SKM-1 treated with dmso at 0.1 percent for 144 hours (cell line): ENCODE data around the gene NUB1.

Experiments
- DNase-seq: peaks from one replicate; lab custom pipeline; 2025; ENCODE audit not compliant: unreplicated experiment; lab: John Stamatoyannopoulos, UW

Gene NUB1

DNA sequence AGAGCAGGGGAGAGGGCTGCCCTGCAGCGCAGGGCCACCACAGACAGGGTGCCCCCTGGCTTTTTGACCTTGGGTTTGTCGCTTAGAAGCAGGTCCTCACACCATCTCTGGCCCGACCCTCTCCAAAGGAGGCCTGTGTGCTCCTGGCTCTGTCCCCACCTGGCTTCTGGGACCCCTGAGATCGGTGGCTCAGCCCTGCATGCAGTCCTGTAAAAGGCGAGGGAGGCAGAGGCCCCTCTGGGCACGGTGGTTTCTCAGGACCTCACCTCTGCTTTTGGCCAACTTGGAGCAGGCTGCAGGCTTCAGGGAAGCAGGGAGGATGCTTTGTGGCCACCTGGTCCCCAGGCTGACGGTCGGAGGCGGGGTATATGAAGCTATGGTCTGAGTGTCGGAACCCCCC, 46.8 kb downstream of the NUB1 start:
- no peak for DNase-seq

DNA sequence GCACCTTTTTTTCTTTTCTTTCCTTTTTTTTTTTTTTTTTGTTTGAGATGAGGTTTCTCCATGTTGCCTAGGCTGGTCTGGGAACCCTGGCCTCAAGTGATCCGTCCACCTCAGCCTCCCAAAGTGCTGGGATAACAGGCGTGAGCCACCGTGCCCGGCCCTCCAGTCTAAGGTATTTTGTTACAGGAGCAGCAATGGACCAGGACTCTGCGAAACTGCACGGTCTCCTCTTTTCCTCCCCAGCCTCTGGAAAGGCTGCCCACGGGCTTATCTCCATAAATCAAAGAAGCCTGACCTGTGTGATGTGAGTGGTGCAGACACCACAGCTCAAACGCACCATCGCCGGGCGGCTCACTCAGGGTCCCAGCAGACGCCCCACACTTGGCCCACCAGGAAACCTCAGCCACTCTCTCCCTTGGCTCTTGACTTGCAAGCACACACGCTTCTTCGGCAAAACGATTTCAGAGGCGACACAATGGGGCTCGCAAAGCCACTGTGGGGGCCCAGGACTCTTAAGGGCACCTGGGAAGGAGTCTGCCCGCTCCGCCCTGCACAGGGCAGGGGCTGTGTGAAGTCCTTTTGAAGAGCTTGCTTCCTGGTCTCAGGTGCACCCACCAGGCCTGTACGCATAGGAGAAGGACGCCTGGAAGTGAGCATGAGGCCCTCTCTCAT, 47.6 kb downstream of the NUB1 start:
- no peak for DNase-seq

GRCh38 chr7:151389768-151390597, 48.4 kb downstream of the NUB1 start:
- DNase-seq, result no peak

- no peak for DNase-seq
Measured at GRCh38 chr7:151390598-151391357, 49.2 kb downstream of the NUB1 start.

DNA sequence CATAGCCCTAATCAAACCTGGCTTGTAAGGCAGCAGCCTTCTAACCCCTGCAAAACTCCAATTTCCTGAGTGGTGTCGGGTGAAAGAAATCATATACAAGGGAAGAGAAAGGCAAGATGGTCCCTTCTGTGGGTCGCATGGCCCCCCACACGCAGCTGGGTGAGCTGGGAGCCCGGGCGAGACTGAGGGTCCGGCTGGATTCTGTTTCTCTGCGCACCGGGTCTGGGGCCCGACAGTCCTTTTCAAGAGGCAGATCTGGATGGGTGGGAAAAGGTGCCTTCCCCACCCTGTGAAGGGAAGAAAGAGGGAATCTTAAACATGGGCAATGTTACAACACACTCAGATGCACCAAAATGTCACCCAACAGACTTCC, 49.7 kb downstream of the NUB1 start:
- no peak for DNase-seq

GRCh38 chr7:151392002-151392401, 50.4 kb downstream of the NUB1 start:
- no peak for DNase-seq

- no peak for DNase-seq
Measured at GRCh38 chr7:151392426-151392825, 50.8 kb downstream of the NUB1 start.

DNA sequence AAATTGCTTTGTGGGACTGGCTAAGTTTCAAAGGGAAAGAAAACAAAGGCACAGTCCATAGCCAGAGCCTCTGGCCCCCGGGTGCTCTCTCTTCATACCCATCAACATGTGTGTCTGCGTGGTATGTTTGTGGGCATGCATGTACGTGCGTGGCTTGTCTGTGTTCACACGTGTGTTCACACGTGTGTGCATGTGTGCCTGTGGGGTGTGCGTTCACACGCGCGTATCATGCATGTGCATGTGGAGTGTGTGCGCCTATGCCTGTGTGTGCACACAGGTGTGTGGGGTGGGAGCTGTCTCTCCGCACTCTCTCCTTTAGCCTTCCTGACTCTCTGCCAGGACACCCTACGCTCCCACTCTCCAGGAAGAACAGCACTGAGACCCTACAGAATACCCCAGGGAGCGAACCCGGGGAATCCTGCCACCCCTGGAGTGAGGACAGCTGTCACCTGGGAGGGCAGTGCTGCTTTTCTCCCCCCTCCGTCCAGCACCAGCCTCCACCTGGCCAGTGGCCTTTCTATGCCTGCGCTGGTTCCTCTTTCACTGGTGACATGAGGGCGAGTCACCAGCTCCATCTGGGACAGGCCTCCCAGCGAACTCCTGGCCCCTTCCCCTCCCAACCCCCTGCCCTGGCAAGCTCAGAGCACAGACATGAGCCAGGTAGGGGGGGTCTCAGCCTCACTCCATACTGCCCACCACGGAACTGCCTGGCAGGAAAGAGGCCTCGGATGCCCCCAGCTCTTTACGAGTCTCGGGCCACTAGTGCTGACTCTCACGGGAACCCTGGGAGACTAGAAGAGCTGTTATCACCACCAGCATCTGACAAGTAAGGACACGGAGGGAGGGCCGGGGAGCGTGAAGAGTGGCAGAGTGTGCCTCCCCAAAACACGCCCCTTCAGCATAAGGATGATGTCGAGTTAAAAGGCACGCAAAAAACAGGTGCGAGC, 51.7 kb downstream of the NUB1 start:
- no peak for DNase-seq

DNA sequence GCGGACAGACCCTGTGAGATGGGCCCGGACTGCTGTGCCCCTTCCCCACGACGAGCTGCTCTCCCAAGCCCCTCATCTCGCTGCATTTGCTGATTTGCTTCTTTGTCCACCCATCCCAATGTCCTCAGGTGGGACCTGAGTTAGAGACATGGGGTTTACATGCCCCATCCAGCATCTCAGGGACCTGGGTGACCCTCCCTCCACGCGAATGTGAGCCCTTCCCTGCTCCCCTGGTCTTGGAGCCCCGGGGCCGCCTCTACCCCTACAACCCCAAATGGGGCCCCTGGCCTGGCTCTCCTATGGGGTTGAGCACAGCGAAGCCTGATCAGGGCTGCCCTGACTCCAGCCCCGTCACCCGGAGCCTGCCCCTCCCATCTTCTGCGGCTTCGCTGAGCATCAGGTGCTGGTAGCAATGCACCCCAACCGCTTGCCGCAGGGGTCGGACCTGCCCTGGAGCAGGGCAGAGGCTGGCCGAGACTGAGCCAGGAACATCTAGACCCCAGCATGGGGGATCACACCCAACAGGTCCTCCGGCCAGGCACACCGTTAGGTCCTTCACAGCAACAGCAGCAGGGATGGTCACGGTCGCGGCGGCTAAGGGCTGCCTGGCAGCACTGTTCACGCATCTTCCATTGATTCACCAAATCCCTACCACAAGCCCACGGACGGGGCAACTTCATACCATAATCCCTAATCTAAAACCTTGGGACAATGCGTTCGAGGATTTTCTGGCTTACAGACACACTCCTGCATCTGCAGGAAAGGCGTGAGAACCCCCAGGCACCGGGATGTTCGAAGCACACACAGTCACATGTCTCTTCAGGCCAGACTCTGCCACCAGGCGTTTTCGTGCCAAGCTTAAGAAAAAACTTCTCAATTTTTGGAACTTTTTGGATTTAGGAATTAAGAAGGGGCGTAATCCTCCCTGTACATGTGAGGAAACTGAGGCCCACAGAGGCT, 52.7 kb downstream of the NUB1 start:
- DNase-seq, result no peak

GRCh38 chr7:151395036-151395367, 53.4 kb downstream of the NUB1 start:
- DNase-seq, result no peak

- no peak for DNase-seq
Measured at GRCh38 chr7:151396328-151396970, 54.8 kb downstream of the NUB1 start.

DNA sequence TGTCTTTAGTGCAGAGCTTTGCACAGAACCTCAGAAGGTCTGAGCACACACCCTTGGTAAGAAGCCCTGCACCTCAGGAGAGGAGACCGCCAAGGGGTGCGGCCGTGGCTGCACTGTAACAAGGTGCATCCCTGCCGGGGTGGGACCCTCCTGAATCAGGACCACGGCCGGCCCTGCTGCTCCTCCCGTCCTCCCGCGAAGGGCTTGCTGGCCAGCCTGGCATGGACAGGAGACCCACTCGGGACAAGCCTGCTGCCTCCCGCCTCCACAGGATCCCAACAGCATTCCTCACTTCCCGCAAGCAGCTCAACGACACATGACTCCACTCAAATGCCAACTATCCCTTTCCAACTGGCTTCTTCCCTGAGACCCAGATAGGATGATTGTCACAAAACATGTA, 55.4 kb downstream of the NUB1 start:
- no peak for DNase-seq

DNA sequence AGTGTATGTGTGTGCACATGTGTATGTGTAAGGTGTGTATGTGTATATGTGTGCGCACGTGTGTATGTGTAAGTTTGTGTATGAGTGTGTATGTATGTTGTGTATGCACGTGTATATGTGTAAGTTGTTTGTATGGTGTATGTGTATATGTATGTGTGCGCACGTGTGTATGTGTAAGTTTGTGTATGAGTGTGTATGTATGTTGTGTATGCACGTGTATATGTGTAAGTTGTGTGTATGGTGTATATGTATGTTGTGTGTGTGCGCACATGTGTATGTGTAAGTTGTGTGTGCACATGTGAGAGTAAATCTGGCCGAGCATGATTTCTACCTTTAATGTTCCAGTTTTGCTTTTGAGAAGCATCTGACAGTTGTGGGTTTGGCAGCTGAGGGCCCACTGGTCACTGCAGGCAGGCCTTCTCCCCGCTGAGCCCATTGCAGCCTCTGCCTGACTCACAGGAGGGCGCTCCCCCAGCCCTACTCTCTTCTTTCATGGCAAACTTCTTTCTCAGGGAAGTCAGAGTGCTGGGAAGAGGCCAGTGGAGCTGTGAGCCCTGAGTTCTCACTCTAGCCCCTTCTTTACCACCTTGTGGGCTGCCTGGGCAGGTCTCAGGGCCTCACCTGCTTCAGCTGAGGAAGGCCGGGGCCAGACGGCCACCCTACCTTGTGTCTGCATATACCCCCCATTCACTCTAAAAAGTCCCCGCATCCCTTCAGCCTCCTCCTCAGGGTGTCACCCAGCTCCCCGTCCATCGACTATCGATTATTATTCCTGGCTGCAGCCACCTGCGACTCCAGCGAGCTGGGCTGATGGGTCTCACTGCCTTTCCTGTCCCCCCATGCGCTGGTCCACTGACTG, 57.1 kb downstream of the NUB1 start:
- no peak for DNase-seq

DNA sequence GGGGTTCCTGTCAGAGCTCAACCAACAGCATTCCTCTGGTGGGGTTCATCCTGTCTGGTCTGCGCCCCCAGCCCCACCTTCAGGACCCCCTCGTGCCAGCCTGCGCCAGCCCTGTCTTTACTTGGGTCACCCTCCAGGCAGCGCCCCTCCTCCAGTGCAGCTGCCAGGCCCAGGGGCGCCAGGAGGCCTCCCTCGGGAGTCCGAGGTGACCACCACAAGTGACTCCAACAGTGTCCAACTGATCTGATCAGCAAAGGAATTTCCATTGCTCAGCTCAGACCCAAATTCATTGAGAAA, 57.6 kb downstream of the NUB1 start:
- DNase-seq, result no peak

- no peak for DNase-seq
Measured at GRCh38 chr7:151399906-151400305, 58.3 kb downstream of the NUB1 start.

- DNase-seq, result no peak
Measured at GRCh38 chr7:151400626-151401315, 59.2 kb downstream of the NUB1 start.

- no peak for DNase-seq
Measured at GRCh38 chr7:151402029-151402835, 60.6 kb downstream of the NUB1 start.
